ENCODE data around the gene RAMACL. TPM values are rescaled to one million over a fixed set of nuclear protein-coding genes. Genes with fewer than 3 reads are reported as not detected.

The RAMACL gene
- total and polyA plus RNA-seq, 2 donors (not counting 1 experiment from before 2014, with no cell fraction given) = 0.22 to 5.0 TPM

- TF ChIP-seq CTCF (conservative IDR thresholded peaks at IDR 0.05 in 1 of 2, IDR thresholded peaks at IDR 0.05 in 1 of 2; ENCODE audit: low read depth in 1 of 2, low read length in 2 of 2) (no peak), EZH2 (IDR thresholded peaks at IDR 0.05; ENCODE audit: low read length, missing control alignments) (no peak)
- H3K4me1 ChIP-seq (ENCODE audit: control insufficient read depth, extremely low read depth, insufficient read depth, low read length) = peaks cover 28% of the 10 kb centered on the region
Measured at GRCh38 chr6:166600931-166601330, 14.5 kb upstream of the RAMACL start.

DNA sequence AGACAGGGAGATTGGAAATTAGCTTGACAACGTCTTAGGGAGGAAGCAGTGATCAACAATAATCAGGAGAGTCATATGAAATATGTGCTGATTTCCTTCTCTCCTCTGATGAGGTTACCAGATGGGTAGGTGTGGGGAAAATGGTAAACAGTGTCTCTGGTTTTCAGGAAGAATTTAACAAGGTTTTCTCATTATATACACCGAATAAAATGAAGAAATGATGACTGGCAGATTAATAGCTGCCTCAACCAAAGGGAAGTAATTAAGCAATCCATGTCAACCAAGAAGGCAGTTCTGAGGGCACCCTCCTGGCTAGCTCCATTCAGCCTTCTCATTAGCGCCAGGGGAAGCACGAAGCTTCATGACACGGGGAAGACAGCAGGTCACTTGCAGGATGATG, 12.7 kb upstream of the RAMACL start:
- Histone ChIP-seq H4K20me1 (ENCODE audit: control insufficient read depth, extremely low read depth, insufficient read depth, low read length) (no peaks in the 10 kb centered on the region), H3K4me3 (replicated peaks in 1 of 4; ENCODE audit: control extremely low read depth in 1 of 4, insufficient read depth in 1 of 4, low read depth in 3 of 4, low read length in 4 of 4) (no peak overlapping the region), H3K36me3 (ENCODE audit: control insufficient read depth, insufficient read depth, low read length) (peaks cover 2% of the 10 kb centered on the region), H3K27ac (ENCODE audit: insufficient read depth, low read length) (peak overlapping the region; percentile 96), H3K9me3 (ENCODE audit: control insufficient read depth, insufficient read depth, low read depth, low read length) (no peaks in the 10 kb centered on the region), H3K9ac (ENCODE audit: insufficient read depth, low read length) (no peak overlapping the region), H3K4me1 (ENCODE audit: control insufficient read depth, extremely low read depth, insufficient read depth, low read length) (peaks cover 35% of the 10 kb centered on the region), H3K4me2 (ENCODE audit: extremely low read depth, insufficient read depth, low read length) (no peak overlapping the region), H3K27me3 (ENCODE audit: control insufficient read depth, insufficient read depth, low read length) (no peaks in the 10 kb centered on the region), H2AFZ (ENCODE audit: low read length) (no peak overlapping the region), H3K79me2 (ENCODE audit: control insufficient read depth, insufficient read depth, low read length) (peaks cover 35% of the 10 kb centered on the region)
- no peak for DNase-seq (ENCODE audit: low read depth in 2 of 2)
- TF ChIP-seq EZH2 (IDR thresholded peaks at IDR 0.05; ENCODE audit: low read length, missing control alignments) = no peak
- no peak for TF ChIP-seq CTCF (conservative IDR thresholded peaks at IDR 0.05 in 1 of 2, IDR thresholded peaks at IDR 0.05 in 1 of 2; ENCODE audit: low read depth in 1 of 2, low read length in 2 of 2)

More at GRCh38 chr6:166600931-166601330, 14.5 kb upstream of the RAMACL start:
- Histone ChIP-seq H3K4me3 (replicated peaks in 1 of 4; ENCODE audit: control extremely low read depth in 1 of 4, insufficient read depth in 1 of 4, low read depth in 3 of 4, low read length in 4 of 4) (no peak overlapping the region), H2AFZ (ENCODE audit: low read length) (no peak overlapping the region), H3K9ac (ENCODE audit: insufficient read depth, low read length) (no peak overlapping the region), H3K79me2 (ENCODE audit: control insufficient read depth, insufficient read depth, low read length) (peaks cover 40% of the 10 kb centered on the region), H3K27ac (ENCODE audit: insufficient read depth, low read length) (no peak overlapping the region), H3K4me2 (ENCODE audit: extremely low read depth, insufficient read depth, low read length) (no peak overlapping the region), H4K20me1 (ENCODE audit: control insufficient read depth, extremely low read depth, insufficient read depth, low read length) (no peaks in the 10 kb centered on the region), H3K36me3 (ENCODE audit: control insufficient read depth, insufficient read depth, low read length) (peaks cover 4% of the 10 kb centered on the region), H3K27me3 (ENCODE audit: control insufficient read depth, insufficient read depth, low read length) (no peaks in the 10 kb centered on the region), H3K9me3 (ENCODE audit: control insufficient read depth, insufficient read depth, low read depth, low read length) (no peaks in the 10 kb centered on the region)
- DNase-seq (ENCODE audit: low read depth in 2 of 2) = peak in 1 of 2 donors; percentile 58

DNA sequence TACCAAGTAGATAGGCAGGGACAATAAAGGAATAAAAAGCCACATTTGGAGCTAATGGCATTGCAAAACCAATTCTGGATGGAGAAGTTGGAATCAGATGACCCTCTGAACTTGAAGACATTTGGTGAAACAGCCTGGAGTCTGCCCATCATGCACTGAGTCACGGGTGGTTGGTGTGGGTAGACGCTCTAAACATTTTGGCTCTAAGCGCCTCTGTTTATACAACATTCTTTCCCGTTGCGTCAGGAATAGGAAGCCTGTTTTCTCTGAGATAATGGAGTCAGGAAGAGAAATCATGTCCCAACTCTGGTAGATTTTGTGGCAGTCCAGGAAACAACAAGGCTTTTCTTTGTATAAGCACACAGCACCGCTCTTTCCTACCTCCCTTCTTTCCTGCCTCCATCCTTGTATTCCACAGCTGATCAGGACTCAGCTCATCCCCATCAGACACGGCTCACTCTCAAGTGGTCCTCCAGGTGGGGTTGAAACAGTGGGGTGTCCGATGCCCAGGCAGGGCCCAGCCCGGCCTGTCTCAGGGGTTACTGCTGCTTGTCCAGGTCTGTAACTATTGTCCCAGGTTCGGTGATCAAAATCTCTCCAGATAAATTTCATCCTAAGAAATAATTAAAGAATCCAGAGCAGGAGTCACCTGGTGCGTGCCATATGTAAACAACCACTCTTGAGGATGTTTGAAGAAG, 12.1 kb upstream of the RAMACL start:
- H3K27me3 ChIP-seq (ENCODE audit: control insufficient read depth, insufficient read depth, low read length) = no peaks in the 10 kb centered on the region
- peaks cover 2% of the 10 kb centered on the region for H3K36me3 ChIP-seq (ENCODE audit: control insufficient read depth, insufficient read depth, low read length)
- no peaks in the 10 kb centered on the region for H3K9me3 ChIP-seq (ENCODE audit: control insufficient read depth, insufficient read depth, low read depth, low read length)
- TF ChIP-seq CTCF (conservative IDR thresholded peaks at IDR 0.05 in 1 of 2, IDR thresholded peaks at IDR 0.05 in 1 of 2; ENCODE audit: low read depth in 1 of 2, low read length in 2 of 2) (no peak), EZH2 (IDR thresholded peaks at IDR 0.05; ENCODE audit: low read length, missing control alignments) (no peak)
- peak overlapping the region; percentile 68 for H3K9ac ChIP-seq (ENCODE audit: insufficient read depth, low read length)
- H3K4me1 ChIP-seq (ENCODE audit: control insufficient read depth, extremely low read depth, insufficient read depth, low read length) = peaks cover 35% of the 10 kb centered on the region
- H4K20me1 ChIP-seq (ENCODE audit: control insufficient read depth, extremely low read depth, insufficient read depth, low read length) = no peaks in the 10 kb centered on the region
- peak overlapping the region; percentile 61 for H2AFZ ChIP-seq (ENCODE audit: low read length)
- peak overlapping the region; percentile 96 for H3K27ac ChIP-seq (ENCODE audit: insufficient read depth, low read length)
- peak; percentile 96 for DNase-seq (ENCODE audit: low read depth in 2 of 2)
- H3K4me2 ChIP-seq (ENCODE audit: extremely low read depth, insufficient read depth, low read length) = peak overlapping the region; percentile 72
- H3K4me3 ChIP-seq (replicated peaks in 1 of 4; ENCODE audit: control extremely low read depth in 1 of 4, insufficient read depth in 1 of 4, low read depth in 3 of 4, low read length in 4 of 4) = no peak overlapping the region
- H3K79me2 ChIP-seq (ENCODE audit: control insufficient read depth, insufficient read depth, low read length) = peaks cover 36% of the 10 kb centered on the region

Data from fibroblast of lung (primary cell).